ENCODE measurements around the gene ZNF598.

The ZNF598 gene

GRCh38 chr16:2008631-2009163 is 924 bp downstream of the ZNF598 start:
- in situ Hi-C loops (cut with MboI; ENCODE audit: low sequenced_read_pairs): loop anchor here (25.0 kb wide), 1 partner anchor 479 kb away; the partner anchor contains the start of gene TBC1D24

GRCh38 chr16:2008009-2008526 is 1.6 kb downstream of the ZNF598 start:
- in situ Hi-C loops (cut with MboI; ENCODE audit: low sequenced_read_pairs): loop anchor here (25.0 kb wide), 1 partner anchor 479 kb away; the partner anchor contains the start of gene TBC1D24

GRCh38 chr16:2007081-2007836 is 2.4 kb downstream of the ZNF598 start:
- in situ Hi-C loops (cut with MboI; ENCODE audit: low sequenced_read_pairs): loop anchor here (25.0 kb wide), 1 partner anchor 480 kb away; the partner anchor contains the start of gene TBC1D24

GRCh38 chr16:2006317-2006716 is 3.3 kb downstream of the ZNF598 start:
- in situ Hi-C loops (cut with MboI; ENCODE audit: low sequenced_read_pairs): loop anchor here (25.0 kb wide), 1 partner anchor 481 kb away; the partner anchor contains the start of gene TBC1D24

- in situ Hi-C loops (cut with MboI; ENCODE audit: low sequenced_read_pairs): loop anchor here (25.0 kb wide), 1 partner anchor 482 kb away; the partner anchor contains the start of gene TBC1D24
These were observed 4.0 kb downstream of the ZNF598 start for GRCh38 chr16:2005646-2006045.

- in situ Hi-C loops (cut with MboI; ENCODE audit: low sequenced_read_pairs): loop anchor here (25.0 kb wide), 1 partner anchor 482 kb away; the partner anchor contains the start of gene TBC1D24
These were observed 4.7 kb downstream of the ZNF598 start for GRCh38 chr16:2004795-2005517.

GRCh38 chr16:2003827-2004641 is 5.6 kb downstream of the ZNF598 start:
- in situ Hi-C loops (cut with MboI; ENCODE audit: low sequenced_read_pairs): loop anchor here (25.0 kb wide), 1 partner anchor 483 kb away; the partner anchor contains the start of gene TBC1D24

- in situ Hi-C loops (cut with MboI; ENCODE audit: low sequenced_read_pairs): loop anchor here (25.0 kb wide), 1 partner anchor 484 kb away; the partner anchor contains the start of gene TBC1D24
These were observed 6.3 kb downstream of the ZNF598 start for GRCh38 chr16:2003231-2003826.

- in situ Hi-C loops (cut with MboI; ENCODE audit: low sequenced_read_pairs): loop anchor here (25.0 kb wide), 1 partner anchor 485 kb away; the partner anchor contains the start of gene TBC1D24
These were observed 7.0 kb downstream of the ZNF598 start for GRCh38 chr16:2002406-2003230.

GRCh38 chr16:2001456-2002355 is 7.9 kb downstream of the ZNF598 start:
- in situ Hi-C loops (cut with MboI; ENCODE audit: low sequenced_read_pairs): loop anchor here (25.0 kb wide), 1 partner anchor 486 kb away; the partner anchor contains the start of gene TBC1D24

- in situ Hi-C loops (cut with MboI; ENCODE audit: low sequenced_read_pairs): loop anchor here (25.0 kb wide), 1 partner anchor 486 kb away; the partner anchor contains the start of gene TBC1D24
These were observed 8.6 kb downstream of the ZNF598 start for GRCh38 chr16:2001035-2001434.

- in situ Hi-C loops (cut with MboI; ENCODE audit: low sequenced_read_pairs): loop anchor here (25.0 kb wide), 1 partner anchor 487 kb away; the partner anchor contains the start of gene TBC1D24
These were observed 9.6 kb downstream of the ZNF598 start for GRCh38 chr16:1999866-2000514.

GRCh38 chr16:1998852-1999801 is 10.5 kb downstream of the ZNF598 start:
- in situ Hi-C loops (cut with MboI; ENCODE audit: low sequenced_read_pairs): no loop called here

GRCh38 chr16:1998360-1998835 is 11.2 kb downstream of the ZNF598 start:
- in situ Hi-C loops (cut with MboI; ENCODE audit: low sequenced_read_pairs): no loop called here

GRCh38 chr16:1997494-1998359 is 11.9 kb downstream of the ZNF598 start:
- in situ Hi-C loops (cut with MboI; ENCODE audit: low sequenced_read_pairs): no loop called here

All from HL-60/S4 (cell line).